Measurements from ENCODE around the gene C10orf143.

Gene C10orf143

GRCh38 chr10:130053561-130053960 lies 57.1 kb downstream of the C10orf143 start:
- DNase-seq (ENCODE audit: low read depth in 3 of 3), result no peak

- DNase-seq (ENCODE audit: low read depth in 3 of 3), result no peak
Observed at GRCh38 chr10:130052193-130052592, 58.4 kb downstream of the C10orf143 start.

GRCh38 chr10:130050721-130051120 lies 59.9 kb downstream of the C10orf143 start:
- no peak for DNase-seq (ENCODE audit: low read depth in 3 of 3)

- DNase-seq (ENCODE audit: low read depth in 3 of 3), result no peak
Observed at GRCh38 chr10:130049987-130050386, 60.6 kb downstream of the C10orf143 start.

GRCh38 chr10:130049244-130049643 lies 61.4 kb downstream of the C10orf143 start:
- no peak for DNase-seq (ENCODE audit: low read depth in 3 of 3)

- DNase-seq (ENCODE audit: low read depth in 3 of 3), result no peak
Observed at GRCh38 chr10:130048081-130048480, 62.5 kb downstream of the C10orf143 start.

- DNase-seq (ENCODE audit: low read depth in 3 of 3), result no peak
Observed at GRCh38 chr10:130047336-130047735, 63.3 kb downstream of the C10orf143 start.

GRCh38 chr10:130046591-130046990 lies 64.0 kb downstream of the C10orf143 start:
- DNase-seq (ENCODE audit: low read depth in 3 of 3), result no peak

GRCh38 chr10:130045801-130046321 lies 64.8 kb downstream of the C10orf143 start:
- DNase-seq (ENCODE audit: low read depth in 3 of 3), result no peak

- no peak for DNase-seq (ENCODE audit: low read depth in 3 of 3)
Observed at GRCh38 chr10:130045091-130045652, 65.5 kb downstream of the C10orf143 start.

- DNase-seq (ENCODE audit: low read depth in 3 of 3), result no peak
Observed at GRCh38 chr10:130044067-130045061, 66.3 kb downstream of the C10orf143 start.

GRCh38 chr10:130043491-130043890 lies 67.1 kb downstream of the C10orf143 start:
- no peak for DNase-seq (ENCODE audit: low read depth in 3 of 3)

GRCh38 chr10:130042381-130042780 lies 68.2 kb downstream of the C10orf143 start:
- no peak for DNase-seq (ENCODE audit: low read depth in 3 of 3)

GRCh38 chr10:130041451-130042371 lies 68.9 kb downstream of the C10orf143 start:
- no peak for DNase-seq (ENCODE audit: low read depth in 3 of 3)

GRCh38 chr10:130040817-130041330 lies 69.8 kb downstream of the C10orf143 start:
- no peak for DNase-seq (ENCODE audit: low read depth in 3 of 3)

GRCh38 chr10:130040351-130040750 lies 70.3 kb downstream of the C10orf143 start:
- no peak for DNase-seq (ENCODE audit: low read depth in 3 of 3)

GRCh38 chr10:130039141-130039540 lies 71.5 kb downstream of the C10orf143 start:
- no peak for DNase-seq (ENCODE audit: low read depth in 3 of 3)

GRCh38 chr10:130038611-130039109 lies 72.0 kb downstream of the C10orf143 start:
- no peak for DNase-seq (ENCODE audit: low read depth in 3 of 3)

GRCh38 chr10:130038019-130038555 lies 72.5 kb downstream of the C10orf143 start:
- no peak for DNase-seq (ENCODE audit: low read depth in 3 of 3)

- DNase-seq (ENCODE audit: low read depth in 3 of 3), result no peak
Observed at GRCh38 chr10:130037169-130037661, 73.4 kb downstream of the C10orf143 start.

Data from stimulated activated CD4-positive, alpha-beta T cell treated with anti-CD3 and anti-CD28 coated beads, TNF-alpha, amount 100 ng/mL, for 24 hours (primary cell).